GM18951 (cell line): ENCODE data around the gene IGFBP5.

Experiments used
- POLR2A ChIP-seq: IDR thresholded peaks from 4 replicates; pipeline ENCODE4 v1.6.1; 2011; ENCODE audit warnings: mild to moderate bottlenecking; ENCODE audit not compliant: insufficient read length, insufficient read depth; ENCODE audit errors: extremely low read depth
- in situ Hi-C: fragments of 300-500 bp; cut with MboI; formaldehyde crosslinking; loops from one replicate; pipeline ENCODE4 v1.12.0; 2022; ENCODE audit warnings: low sequenced_read_pairs, mixed read lengths, inconsistent platforms; ENCODE audit not compliant: unreplicated experiment

IGFBP5 gene

DNA sequence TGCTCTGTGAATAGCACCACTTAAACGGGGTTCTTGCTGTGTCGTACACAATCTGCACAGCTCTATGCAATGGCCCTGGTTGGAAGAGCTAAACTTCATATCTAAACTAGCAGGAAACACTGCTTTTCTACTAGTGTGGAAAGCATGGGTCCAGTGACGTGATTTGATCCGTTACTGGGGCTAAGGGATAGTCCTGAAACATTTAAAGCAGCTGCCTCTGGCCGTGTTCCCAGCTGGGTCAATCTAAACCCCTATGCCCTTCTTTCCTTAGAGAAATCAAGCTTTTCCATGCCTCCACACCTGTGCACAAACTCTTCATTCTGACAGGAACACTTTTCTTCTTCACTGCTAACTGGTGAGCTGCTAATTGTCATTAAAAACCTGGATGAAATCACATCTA, 5.4 kb upstream of the IGFBP5 start:
- in situ Hi-C loops = no loop called here
- TF ChIP-seq POLR2A = no peak

DNA sequence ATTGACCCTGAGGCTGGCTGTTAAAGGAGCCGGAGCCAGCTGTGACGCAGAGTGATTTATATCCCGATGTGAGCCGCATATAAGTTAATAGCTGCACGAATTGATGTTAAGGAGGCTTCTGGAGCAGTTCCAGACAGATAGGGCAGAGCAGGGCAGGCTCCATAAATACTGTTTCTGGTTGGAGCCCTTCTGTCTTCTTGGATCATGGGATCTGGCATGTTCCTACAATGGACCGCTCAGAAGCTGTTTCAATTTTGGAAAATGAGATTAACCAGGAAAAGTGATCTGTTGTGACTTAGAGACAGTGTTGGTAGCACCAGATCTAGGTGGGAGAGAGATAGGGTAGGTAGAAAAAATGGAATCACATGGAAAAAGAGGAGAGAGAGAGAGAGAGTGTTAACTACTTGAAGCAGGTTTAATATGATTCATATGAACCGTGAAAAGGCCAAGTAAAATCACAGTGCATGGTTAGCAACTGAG, 4.8 kb upstream of the IGFBP5 start:
- in situ Hi-C loops = no loop called here
- TF ChIP-seq POLR2A = no peak

DNA sequence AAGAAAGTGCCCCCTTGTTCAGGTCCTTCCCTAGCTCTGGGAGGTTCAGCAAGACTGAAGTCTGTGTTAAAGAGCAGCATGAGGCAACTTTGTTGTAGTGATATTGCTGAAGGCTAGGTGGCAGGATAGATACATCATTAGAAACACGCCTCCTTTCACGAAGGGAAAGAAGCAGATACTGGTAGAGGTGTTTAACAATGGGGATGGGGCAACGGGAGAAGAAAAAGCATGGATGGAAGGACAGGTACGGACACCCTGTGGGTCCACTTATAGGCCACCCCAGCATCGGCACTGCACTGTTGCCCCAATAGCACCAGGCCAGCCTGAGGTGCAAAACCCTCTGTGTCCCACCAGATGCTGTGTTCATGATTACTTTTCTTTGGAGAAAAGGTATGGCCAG, 3.5 kb upstream of the IGFBP5 start:
- TF ChIP-seq POLR2A = no peak
- in situ Hi-C loops = loop anchor here (25.0 kb wide), 1 partner anchor 1013 kb away; no protein-coding TSS in a partner anchor

DNA sequence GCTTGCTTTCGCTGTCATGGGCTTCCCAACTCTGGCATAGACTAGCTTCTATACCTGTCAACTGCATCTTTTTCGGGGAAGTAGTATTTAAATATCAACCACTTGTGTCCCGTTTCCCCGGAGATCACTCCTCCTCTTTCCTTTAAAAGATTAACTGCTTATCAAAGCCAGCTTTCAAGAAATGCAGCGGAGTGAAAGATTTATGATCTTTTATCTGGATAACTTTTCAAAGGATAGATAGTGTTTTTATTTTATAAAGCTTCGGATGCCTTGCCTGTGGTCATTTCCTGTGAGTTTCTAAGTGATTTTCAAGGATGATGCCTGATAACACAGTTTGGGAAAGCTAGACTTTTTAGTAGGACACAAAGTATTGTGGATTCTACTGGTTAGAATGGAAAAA, 2.9 kb upstream of the IGFBP5 start:
- in situ Hi-C loops = loop anchor here (25.0 kb wide), 1 partner anchor 1014 kb away; no protein-coding TSS in a partner anchor

DNA sequence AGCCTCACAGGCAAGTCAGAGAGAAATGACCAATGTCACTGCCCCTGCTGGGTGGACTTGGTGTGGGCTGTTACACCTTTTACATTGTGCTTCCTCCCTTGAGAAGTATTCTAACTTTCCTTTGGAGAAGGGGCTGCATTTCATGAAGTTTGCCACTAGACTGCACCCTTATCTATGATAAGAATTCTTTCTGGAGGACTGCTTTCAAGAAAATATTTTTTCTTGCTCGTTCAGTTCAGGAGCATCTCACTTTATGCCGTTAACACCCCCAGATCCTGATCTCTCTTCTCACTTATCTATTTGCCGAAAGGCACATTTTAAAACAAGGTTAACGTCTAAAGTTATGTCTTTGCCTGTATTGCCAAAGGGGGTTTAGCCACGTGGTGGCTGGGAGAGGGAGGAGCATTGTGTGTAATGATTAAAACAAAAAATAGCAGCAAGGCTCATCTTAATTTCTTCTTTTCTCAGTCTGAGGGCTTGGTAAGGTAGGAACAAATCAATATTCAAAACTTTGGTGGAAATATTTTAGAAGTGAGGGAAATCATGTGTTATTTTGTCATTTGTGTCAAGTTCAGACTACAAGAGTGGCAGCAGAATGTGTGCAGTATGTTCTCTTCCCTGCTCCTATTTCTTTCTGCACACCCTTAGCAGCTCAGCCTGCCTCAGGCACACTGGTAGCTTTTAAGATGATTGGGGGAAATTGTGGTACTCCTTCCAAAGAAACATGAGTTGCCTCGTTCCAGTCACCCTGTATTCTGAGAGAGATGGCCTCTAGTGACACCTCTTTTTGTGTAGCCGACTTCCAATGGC, 1.6 kb upstream of the IGFBP5 start:
- no peak for TF ChIP-seq POLR2A
- in situ Hi-C loops = loop anchor here (25.0 kb wide), 1 partner anchor 1015 kb away; no protein-coding TSS in a partner anchor

More for the DNA sequence above, 2.9 kb upstream of the IGFBP5 start:
- no peak for TF ChIP-seq POLR2A

DNA sequence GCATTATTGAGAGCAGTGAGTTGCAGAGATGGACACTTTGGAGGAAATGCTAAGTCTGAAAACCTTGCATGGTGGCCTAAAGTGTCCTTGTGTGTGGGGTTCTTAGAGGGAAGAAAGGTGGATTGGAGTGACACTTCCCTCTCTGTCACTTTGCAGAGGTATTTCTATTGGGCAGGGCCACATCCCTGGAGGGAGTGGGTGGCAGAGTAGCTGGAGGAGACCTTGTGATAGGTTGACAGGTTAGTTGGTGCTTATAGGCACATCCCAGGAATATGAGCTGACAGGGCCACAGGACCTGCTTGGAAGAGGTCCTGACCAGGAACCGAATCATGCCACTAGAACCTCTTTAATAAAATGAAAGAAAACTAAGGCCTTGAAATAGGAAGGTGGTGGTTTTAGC, 972 bp upstream of the IGFBP5 start:
- in situ Hi-C loops = loop anchor here (25.0 kb wide), 1 partner anchor 1016 kb away; no protein-coding TSS in a partner anchor
- TF ChIP-seq POLR2A = no peak

DNA sequence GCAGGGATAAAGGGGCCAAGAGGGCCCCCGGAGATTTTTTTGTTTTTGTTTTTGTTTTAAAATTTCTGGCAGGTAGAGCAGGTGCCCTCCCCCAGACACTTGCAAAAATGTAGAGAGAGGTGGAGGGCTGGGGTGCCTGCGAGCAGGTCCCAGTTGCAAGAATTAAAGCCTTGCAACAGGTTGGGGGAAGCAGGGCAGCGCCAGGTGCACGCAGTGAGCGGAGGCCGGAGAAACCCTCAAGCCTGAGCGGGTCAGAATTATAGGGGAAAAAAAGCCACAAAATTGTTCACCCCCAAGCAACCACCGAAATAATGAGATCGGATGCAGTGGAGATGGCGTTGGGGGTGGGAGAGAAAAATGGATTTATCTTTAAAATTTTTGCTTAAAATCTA, 527 bp downstream of the IGFBP5 start:
- in situ Hi-C loops = loop anchor here (25.0 kb wide), 1 partner anchor 1017 kb away; no protein-coding TSS in a partner anchor
- TF ChIP-seq POLR2A = no peak

DNA sequence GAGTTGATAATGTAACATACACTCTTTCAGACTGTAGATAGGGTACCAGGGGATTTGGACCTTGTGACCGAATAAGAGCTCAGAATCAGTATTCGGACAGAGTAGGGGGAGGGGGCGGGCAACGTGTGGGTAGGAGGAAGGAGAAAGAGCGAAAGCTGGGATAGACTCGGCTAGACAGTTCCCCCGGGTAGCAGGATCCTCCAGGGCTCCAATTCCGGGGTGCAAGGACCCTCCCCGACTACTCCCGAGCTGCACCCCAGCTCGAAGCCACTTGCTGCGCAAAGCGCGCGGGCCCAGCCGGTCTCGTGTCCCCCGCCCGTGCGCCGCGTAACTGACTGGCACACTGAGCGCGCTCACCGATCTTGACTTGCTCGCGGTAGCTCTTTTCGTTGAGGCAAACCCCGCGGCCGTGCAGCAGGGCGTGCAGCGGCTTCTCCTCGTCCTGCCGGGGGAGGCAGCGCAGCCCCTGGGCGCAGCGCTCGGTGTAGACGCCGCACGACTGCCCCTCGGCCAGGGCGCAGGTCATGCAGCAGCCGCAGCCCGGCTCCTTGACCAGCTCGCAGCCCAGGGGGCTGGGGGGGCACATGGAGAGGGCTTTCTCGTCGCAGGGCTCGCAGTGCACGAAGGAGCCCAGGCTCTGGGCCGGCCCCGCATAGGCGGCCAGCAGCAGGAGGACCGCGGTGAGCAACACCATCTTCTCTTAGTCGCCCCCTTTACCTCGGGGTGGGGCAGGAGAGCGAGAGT, 1.1 kb downstream of the IGFBP5 start:
- no peak for TF ChIP-seq POLR2A
- in situ Hi-C loops = loop anchor here (25.0 kb wide), 1 partner anchor 1018 kb away; no protein-coding TSS in a partner anchor

DNA sequence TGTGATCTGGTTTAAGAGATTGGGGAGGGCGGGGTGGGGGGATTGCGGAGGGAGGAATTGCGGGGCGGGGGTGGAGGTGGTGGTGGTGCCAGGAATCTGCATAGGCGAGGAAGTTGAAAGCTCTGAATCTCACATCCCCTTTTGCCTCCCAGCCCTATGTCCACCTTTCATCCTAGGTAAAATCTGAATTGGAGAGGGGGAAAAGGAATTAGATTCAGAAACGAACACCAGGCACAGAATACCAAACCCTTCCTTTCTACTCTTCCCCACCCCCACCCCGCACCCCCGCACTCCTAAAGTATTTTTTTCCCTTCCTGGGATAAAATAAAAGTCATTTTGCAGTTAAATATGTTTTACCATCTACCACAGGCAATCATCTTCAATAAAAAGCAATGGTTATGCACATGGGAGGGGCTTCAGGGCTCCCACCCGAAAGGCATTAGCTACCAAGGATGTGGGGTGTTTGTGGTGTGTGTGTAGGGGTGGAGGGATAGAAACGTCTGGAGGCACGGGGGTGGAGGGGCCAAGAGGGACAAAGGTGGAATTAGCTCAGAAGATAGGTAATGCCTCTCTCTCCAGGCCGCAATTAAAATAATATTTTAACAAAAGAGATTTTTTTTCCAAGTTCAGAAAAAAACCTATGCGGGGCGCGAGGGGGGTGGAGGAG, 1.8 kb downstream of the IGFBP5 start:
- in situ Hi-C loops = loop anchor here (25.0 kb wide), 1 partner anchor 1019 kb away; no protein-coding TSS in a partner anchor
- no peak for TF ChIP-seq POLR2A

DNA sequence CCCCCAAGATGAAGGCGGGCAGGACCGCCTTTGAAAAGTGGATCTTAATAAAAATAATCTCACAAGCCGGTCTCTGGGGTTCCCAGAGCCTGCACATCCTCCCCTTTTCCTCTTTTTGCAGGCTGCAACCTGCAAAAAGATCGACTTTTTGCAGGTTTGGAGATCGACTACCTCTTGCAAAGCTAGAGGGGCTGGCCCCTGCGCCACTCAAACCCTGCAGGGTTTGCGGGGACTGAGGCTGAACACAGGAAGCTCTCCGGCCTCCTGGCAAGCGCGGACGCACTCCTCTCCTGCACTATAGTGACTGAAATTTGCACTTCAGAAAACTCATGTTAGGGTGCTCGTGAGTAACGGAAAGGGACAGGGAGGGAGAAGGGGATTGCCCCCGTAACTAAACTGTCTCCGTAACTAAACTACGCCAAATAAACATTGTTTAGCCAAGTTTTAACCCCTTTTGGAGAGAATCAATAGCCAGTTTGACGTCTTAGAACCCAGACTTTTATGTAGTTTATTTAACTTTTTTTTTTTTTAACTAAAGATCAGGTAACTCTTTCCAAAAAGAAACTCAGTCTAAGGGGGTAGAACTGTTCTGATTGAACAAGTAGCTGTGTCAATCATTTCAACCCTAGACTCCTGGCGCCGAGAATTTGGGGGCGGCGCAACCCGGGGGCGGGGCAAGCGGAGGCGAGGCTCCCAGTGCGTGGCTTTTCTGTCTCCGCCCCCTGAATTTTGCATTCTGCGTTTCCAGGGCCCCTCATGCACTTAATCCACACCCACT, 2.5 kb downstream of the IGFBP5 start:
- in situ Hi-C loops = loop anchor here (25.0 kb wide), 1 partner anchor 1019 kb away; no protein-coding TSS in a partner anchor
- no peak for TF ChIP-seq POLR2A

DNA sequence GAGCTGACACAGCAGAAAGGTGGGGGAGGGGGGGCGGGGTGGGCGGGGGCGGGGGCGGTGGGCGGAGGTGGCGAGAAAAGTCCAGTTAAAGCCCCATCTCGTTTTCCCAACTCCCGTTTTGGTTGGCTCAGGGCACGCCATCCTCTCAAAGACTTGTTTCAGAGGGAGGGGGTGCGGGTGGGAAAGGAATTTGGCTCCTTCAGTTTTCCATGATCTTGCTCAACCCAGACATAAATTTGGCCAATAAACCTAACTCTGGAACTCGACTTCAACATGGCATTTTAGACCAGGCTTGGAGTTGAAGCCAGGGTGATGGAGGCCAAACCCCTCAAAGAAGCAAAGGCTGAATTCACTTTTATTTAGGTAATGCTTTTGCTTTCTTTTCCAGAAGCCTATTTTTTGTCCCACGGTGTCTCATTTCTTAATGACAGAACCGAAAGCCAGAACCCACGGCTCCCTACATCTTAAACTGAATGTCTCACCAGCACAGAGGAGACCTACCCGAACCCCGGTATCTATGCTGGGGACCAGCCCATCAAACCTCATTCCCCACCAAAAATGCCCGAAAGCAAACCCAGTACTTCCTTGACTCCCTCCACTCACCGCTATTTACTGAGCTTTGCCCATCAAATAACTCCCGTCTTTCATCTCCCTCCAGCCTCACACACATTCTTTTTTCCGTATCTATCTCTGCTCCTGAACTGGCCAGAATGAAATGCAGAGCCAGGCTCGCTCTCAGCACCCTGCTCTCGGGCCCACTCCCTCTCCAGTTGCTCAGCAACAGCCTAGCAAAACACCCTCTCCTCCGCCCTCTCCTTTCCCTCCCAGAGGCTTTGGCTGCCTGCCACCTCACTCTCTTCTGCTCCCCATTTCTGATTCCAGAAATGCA, 4.3 kb downstream of the IGFBP5 start:
- in situ Hi-C loops = loop anchor here (25.0 kb wide), 1 partner anchor 1021 kb away; no protein-coding TSS in a partner anchor
- no peak for TF ChIP-seq POLR2A

DNA sequence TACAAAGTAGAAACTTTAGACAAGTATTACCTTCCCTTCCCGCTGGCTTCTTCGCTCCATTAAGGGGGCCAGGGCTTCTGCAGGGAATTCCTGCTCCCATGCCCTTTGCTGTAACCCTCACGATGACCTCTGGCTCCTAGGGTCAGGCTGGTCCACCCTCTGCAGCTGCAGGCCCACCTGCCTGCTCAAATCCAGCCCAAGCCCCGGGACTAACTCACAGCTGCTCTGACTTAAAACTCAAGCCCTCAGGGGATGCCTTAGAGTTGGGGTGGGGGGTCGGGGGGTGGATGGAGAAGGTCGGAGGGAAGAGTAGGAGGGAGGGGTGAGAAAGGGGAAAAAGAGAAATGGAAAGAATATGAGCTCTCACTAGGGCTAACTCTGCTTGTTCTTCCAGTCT, 4.9 kb downstream of the IGFBP5 start:
- no peak for TF ChIP-seq POLR2A
- in situ Hi-C loops = loop anchor here (25.0 kb wide), 1 partner anchor 1022 kb away; no protein-coding TSS in a partner anchor
